Prostate gland (tissue), 2 donors: Measurements from ENCODE around the gene PTPRC.

ENCODE experiments used
- POLR2AphosphoS5 ChIP-seq: sonication (generic); formaldehyde crosslinking; IDR thresholded peaks from one replicate; pipeline ENCODE4 v1.6.1; 2017; ENCODE audit warnings: antibody characterized with exemption
- TF ChIP-seq, protein P1 (sequence below), 4 experiments: fragments of 200-600 bp in 2 of 4; fragments of 450-650 bp in 2 of 4; sonication (generic) in 2 of 4; IDR thresholded peaks; 1 replicate in 3 of 4; 2 replicates in 1 of 4; pipeline ENCODE4 v1.5.1; 2016 to 2019; ENCODE audit warnings: antibody characterized with exemption in 4 of 4, mild to moderate bottlenecking in 2 of 4, moderate library complexity in 2 of 4

DNA sequence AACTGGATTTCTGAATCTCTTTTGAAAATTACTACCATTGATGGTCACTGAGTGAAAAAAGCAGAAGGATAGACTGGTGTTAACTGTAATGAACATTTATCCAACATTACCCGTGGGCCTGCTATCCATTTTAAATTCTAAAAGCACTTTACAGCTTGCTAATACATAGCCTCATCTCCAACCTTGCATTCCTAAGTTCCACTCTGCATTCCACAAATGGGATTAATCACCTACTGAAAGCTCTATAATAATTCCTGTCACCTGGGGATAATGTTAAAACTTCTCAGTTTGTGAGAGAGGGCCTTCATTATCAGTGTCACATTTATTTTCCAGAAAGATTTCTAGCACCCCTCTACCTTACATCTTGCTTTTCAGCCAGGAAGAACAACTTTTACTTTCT, 38.2 kb downstream of the PTPRC start:
- TF ChIP-seq, protein P1, sequence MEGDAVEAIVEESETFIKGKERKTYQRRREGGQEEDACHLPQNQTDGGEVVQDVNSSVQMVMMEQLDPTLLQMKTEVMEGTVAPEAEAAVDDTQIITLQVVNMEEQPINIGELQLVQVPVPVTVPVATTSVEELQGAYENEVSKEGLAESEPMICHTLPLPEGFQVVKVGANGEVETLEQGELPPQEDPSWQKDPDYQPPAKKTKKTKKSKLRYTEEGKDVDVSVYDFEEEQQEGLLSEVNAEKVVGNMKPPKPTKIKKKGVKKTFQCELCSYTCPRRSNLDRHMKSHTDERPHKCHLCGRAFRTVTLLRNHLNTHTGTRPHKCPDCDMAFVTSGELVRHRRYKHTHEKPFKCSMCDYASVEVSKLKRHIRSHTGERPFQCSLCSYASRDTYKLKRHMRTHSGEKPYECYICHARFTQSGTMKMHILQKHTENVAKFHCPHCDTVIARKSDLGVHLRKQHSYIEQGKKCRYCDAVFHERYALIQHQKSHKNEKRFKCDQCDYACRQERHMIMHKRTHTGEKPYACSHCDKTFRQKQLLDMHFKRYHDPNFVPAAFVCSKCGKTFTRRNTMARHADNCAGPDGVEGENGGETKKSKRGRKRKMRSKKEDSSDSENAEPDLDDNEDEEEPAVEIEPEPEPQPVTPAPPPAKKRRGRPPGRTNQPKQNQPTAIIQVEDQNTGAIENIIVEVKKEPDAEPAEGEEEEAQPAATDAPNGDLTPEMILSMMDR (IDR thresholded peaks at IDR 0.05), result no peak
- TF ChIP-seq POLR2AphosphoS5, result no peak
